A549 (cell line): ENCODE results near the gene IL1RN.

Source experiments
- CBX2 ChIP-seq: fragments of 200-600 bp; sonication (generic); IDR thresholded peaks from 2 replicates; pipeline ENCODE4 v1.6.1; 2016; ENCODE audit warnings: low read depth, mild to moderate bottlenecking, borderline replicate concordance
- CHD2 ChIP-seq: fragments of 150-350 bp; IDR thresholded peaks from 2 replicates; pipeline ENCODE4 v1.6.1; 2014; ENCODE audit warnings: low read length; ENCODE audit not compliant: partially characterized antibody
- POLR2A ChIP-seq: IDR thresholded peaks from 2 replicates; pipeline ENCODE4 v1.6.1; 2012; ENCODE audit warnings: mild to moderate bottlenecking, low read length
- SREBF2 ChIP-seq: fragments of 450-650 bp; IDR thresholded peaks from 2 replicates; pipeline ENCODE4 v1.6.1; 2014; ENCODE audit warnings: mild to moderate bottlenecking, moderate library complexity
- TF ChIP-seq, protein P1 (sequence below): fragments of >200 bp; sonication (Bioruptor Twin); formaldehyde crosslinking; IDR thresholded peaks from 3 replicates; pipeline ENCODE4 v1.5.1; 2016

DNA sequence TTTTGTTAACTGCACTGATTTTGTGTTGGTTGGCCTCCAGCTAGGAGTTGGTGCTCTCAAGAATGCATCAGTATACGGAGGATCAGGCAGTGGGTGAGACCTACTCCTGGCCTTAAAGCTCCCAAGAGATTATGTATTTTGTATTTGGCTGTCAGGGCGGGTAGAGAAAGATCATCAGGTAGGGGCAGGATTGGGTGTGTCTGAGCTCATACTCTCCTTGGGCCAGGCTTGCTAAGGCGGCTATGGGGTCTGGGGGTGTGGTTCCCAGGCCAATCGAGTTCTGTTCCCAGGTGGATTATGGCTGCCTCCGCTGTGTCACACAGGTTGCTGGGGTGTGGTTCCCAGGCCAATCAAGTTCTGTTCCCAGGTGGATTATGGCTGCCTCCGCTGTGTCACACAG, 28.9 kb upstream of the IL1RN start:
- no peak for TF ChIP-seq POLR2A
- TF ChIP-seq CHD2, result no peak
- TF ChIP-seq, protein P1, sequence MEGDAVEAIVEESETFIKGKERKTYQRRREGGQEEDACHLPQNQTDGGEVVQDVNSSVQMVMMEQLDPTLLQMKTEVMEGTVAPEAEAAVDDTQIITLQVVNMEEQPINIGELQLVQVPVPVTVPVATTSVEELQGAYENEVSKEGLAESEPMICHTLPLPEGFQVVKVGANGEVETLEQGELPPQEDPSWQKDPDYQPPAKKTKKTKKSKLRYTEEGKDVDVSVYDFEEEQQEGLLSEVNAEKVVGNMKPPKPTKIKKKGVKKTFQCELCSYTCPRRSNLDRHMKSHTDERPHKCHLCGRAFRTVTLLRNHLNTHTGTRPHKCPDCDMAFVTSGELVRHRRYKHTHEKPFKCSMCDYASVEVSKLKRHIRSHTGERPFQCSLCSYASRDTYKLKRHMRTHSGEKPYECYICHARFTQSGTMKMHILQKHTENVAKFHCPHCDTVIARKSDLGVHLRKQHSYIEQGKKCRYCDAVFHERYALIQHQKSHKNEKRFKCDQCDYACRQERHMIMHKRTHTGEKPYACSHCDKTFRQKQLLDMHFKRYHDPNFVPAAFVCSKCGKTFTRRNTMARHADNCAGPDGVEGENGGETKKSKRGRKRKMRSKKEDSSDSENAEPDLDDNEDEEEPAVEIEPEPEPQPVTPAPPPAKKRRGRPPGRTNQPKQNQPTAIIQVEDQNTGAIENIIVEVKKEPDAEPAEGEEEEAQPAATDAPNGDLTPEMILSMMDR, result no peak
- no peak for TF ChIP-seq SREBF2
- TF ChIP-seq CBX2, result no peak
